NCI-H2227 (cell line): Measurements from ENCODE around the gene SMIM38.

Experiments used
- DNase-seq: peaks from one replicate; lab custom pipeline; 2025; ENCODE audit not compliant: unreplicated experiment; lab: John Stamatoyannopoulos, UW

The SMIM38 gene

DNA sequence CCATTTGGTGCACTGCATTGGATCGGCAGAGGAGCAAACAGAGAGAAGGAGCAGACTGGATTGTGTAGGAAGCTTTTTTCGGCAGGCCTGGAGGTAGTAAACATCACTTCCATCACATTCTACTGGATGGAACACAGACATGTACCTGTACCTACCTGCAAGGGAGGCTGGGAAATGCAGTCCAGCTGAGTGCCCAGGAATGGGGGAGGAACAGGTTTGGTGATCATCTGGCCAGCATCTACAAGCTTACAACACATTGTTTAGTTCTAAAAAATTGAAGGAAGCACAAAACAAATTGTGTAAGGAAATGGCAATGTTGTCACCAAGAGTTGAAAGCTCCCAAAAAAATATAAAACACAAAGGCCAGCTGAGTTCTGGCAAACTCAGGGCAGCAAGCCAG, 19.1 kb downstream of the SMIM38 start:
- no peak for DNase-seq

- no peak for DNase-seq
Measured at GRCh38 chr11:69178819-69179482, 23.2 kb downstream of the SMIM38 start.

DNA sequence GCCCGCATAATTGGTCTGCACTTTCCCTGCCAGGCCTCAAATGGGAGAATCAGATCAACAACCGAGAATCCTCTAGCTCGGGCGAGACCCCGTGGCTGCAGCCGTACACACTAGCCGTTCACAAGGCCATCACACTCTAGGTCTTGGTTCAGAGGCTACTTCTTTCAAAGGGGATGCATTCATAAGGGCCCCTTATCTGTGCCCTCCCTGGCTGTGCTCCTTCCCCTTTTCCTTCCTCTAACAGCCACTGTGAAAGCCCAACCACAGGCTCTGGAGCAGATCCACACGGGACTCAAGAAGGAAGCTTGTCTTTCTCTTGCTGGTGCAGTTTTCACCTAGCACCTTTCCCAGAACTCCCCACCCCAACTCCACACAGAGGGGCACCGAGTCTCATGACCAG, 24.5 kb downstream of the SMIM38 start:
- no peak for DNase-seq

GRCh38 chr11:69180726-69181125, 25.0 kb downstream of the SMIM38 start:
- no peak for DNase-seq

DNA sequence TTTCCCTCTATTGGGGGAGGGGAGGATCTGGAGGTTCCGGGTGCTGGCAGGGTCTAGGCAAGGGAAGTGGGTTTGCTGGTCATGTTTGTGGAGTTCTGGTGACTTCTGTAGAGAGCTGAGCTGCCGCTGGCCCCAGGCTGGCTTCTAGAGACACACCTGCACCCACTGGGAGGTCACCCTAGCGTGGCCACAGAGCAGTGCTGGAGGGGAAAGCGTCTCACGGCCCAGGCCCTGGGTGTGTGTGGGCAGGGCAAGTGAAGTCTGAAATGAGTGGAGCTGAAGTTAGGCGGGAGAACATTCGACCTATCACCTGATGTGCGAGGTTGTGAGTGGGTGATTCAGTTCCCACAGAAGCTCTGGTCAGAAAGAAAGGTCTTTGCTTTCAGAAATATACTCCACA, 27.9 kb downstream of the SMIM38 start:
- DNase-seq, result no peak

DNA sequence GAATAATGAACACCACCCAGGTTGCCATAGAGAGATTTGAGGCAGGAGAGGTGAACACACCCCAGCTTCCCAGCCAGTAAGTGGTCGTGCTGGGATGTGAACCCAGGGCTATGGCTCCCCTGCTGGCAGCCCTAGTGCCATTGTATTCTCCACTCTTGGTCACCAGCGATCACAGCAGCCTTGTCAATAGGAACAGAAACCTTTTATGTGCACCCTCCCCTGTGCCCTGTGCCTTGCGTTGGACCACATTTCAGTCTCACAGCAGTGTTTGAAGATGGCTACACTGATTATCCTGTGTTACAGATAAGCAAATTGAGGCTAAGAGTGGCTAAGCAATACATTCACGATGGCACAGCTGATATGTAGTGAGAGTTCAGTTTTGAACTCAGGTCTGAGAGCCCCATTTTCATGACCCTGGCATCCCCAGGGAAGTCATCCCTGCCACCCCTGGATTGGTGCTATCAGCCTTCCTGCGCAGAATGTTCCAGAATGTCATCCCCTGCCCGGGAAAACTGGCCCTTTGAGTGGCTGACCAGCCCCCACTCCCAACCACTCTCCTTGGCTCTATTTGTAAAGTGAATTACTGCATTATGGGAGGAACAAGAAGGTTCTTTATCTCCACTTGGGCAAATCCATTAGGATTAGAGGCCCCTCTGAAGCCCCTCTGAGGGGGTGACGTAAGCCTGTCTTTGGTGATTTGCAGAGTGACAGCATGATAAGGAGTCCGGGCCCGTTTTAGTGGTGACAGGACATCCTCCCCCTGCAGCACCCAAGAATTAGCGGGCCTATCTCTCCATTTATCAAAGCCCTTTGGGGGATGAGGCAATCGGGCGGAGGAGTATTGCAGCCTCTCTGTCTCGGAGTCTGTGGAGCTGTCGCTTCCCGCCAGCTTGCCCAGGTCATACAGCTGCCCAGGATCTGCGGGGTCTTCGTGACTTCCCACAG, 30.9 kb downstream of the SMIM38 start:
- no peak for DNase-seq

GRCh38 chr11:69187540-69188065, 31.9 kb downstream of the SMIM38 start:
- no peak for DNase-seq

- DNase-seq, result no peak
Measured at GRCh38 chr11:69189059-69189458, 33.3 kb downstream of the SMIM38 start.

DNA sequence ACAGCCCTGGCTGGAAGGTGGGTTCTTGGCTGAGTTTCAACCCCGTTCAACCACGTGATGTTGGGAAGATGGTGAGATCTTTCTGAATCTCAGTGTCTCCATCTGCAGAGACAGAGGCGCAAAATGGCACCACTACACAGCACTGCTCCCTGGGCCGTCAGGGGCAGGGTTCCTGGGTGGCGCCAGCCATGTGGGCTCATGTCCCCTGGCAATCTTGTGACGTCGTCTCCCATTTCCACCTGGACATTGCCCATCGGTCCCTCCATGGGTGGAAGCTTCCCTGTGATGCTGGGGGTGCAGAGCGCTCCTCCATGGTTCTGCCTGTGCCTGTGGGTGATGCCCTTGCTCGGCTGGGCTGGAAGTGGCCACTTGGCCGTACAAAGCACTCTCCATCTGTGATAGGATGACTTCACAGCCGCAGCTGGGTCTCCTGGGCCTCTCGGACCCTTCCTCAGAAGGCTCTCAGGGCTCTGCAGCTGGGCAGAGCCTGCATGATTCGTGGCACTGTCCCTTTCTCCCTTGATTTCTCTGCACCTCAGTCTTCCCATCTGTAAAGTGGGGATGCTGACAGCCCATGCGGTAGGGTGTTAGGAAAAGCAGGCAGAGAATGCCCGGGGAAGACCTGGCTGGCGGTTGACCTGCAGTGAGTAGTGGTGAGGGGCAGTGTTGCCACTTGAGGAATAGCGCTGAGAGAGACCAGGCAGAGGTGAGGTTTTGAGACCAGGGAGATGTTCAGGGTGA, 35.2 kb downstream of the SMIM38 start:
- DNase-seq, result no peak

DNA sequence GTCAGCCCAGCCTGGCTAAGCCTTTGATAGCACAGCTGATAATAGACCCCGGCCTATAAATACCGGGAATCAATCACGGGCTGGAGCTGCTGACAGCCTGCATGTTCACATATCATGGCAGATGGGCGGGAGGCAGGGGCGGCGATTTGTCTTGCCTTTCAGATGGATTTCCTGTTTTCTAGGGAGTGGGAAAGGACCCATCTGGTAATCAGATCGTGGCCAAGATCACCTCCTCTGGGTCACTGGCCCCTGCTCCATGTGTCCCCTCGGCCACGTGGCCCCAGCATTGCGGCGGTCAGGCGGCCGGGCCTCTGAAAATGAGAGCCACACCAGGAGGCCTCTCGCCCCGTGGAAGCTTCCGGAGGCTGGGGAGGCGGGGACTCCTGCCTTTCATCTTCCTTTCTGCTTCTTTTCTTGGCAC, 36.6 kb downstream of the SMIM38 start:
- DNase-seq, result peak; percentile 21

GRCh38 chr11:69193151-69193550, 37.4 kb downstream of the SMIM38 start:
- DNase-seq, result no peak

- no peak for DNase-seq
Measured at GRCh38 chr11:69193629-69194028, 37.9 kb downstream of the SMIM38 start.

GRCh38 chr11:69194396-69194795, 38.7 kb downstream of the SMIM38 start:
- DNase-seq, result no peak

GRCh38 chr11:69194956-69195355, 39.2 kb downstream of the SMIM38 start:
- DNase-seq, result no peak

GRCh38 chr11:69195824-69196782, 40.4 kb downstream of the SMIM38 start:
- DNase-seq, result no peak

- DNase-seq, result no peak
Measured at GRCh38 chr11:69196783-69197169, 41.0 kb downstream of the SMIM38 start.

DNA sequence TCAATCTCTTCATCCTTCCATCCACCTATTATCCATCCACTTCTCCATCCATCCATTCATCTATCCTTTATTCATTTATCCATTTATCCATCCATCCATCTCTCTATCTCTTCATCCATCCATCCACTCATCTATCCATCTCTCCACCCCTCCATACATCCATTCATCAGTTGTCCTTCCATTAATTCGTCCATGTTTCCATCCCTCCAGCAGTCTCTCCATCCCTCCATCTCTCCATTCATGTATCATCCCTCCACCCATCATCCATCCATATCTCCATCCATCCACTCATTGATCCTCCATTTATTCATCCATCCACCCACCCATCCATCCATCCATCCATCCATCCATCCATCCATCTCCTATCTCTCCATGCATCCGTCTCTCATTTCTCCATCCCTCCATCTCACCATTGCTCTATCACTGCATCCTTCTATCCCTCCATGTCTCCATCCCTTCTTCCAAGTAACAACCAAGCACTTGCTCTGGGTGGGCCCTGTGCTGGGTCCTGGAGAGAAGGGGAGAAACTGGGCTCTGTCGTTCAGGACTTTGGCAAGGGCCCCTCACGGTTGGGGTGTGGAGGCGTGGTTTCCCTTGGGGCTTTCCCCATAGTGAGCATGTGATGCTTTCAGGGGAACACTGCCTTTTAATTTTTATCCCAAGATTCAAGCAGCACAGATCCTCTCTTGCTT, 43.3 kb downstream of the SMIM38 start:
- no peak for DNase-seq

DNA sequence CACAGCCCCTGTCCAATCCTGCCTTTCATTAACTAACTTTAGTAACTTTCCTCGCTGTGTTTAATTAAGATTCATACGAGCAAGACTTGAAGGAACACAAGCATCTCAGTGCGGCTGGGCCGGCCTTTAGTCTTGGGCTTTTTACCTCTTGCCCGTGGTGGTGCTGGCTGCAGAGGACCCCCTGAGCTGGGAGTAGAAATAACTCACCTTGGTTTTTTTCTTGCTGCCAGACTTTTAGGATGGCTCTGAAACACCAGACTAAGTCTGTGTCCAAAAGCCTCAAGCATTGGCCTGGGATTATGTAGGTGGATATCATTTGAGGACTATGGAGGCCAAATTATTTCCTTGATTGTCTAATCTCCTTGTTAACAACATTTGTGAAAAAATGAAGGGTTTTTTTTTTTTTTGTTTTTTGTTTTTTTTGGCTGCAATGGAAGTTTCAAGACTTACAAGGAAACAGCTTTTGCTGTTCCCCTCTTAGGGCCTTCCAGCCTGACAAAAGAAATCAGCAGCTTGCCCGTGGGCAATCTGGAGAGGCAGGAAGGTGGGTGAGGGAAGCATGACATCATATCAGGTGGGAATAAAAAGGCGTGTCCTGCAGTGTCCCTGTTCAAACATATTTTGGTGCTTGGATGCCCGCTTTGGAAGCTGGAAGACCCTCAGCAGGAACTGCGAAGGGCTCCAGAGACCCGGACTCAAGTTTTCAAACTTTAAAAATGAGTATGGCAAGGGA, 44.0 kb downstream of the SMIM38 start:
- no peak for DNase-seq
